A549 (cell line): ENCODE data around the gene FAH. TPM values are rescaled to one million over a fixed set of nuclear protein-coding genes. Genes with fewer than 3 reads are reported as not detected.

Experiments used
- ATAC-seq, 2 experiments: fragments of 200-7000 bp in 1 of 2; fragments of >200 bp in 1 of 2; cut with Nextera tagmentation in 1 of 2; cut with Tn5 transposase in 1 of 2; 3 replicates each; pipeline versions ENCODE4 v1.8.0 to v1.9.1; 2018 to 2020; ENCODE audit warnings: mild to moderate bottlenecking in 1 of 2, moderate library complexity in 1 of 2
- CTCF ChIA-PET: fragments of 300-600 bp; sonication (Branson Sonifier 250); formaldehyde crosslinking; extraction: SDS; loops from one replicate; lab custom pipeline; 2021; ENCODE audit warnings: antibody characterized with exemption, inconsistent platforms; lab: Yijun Ruan, JAX
- POLR2A ChIA-PET: fragments of 350-600 bp; formaldehyde crosslinking; extraction: SDS; loops from one replicate; lab custom pipeline; 2021; ENCODE audit warnings: antibody characterized with exemption, inconsistent platforms; lab: Yijun Ruan, JAX
- DNase-seq, 2 experiments: peaks; one replicate each; pipeline versions ENCODE4 v3.0.0 to v3.0.0-alpha.2; 2011 to 2016; ENCODE audit warnings: low read depth in 1 of 2, low spot score in 1 of 2
- FAIRE-seq: peaks from 2 replicates; lab custom pipeline; 2011; peaks lifted over from hg19 to GRCh38; lab: Jason Lieb, UNC
- H3K27ac ChIP-seq, 2 experiments: fragments of >200 bp; sonication (Bioruptor Twin); formaldehyde crosslinking; 3 replicates each; pipeline ENCODE4 v1.5.1; 2016 to 2017
- H3K4me1 ChIP-seq: fragments of >200 bp; sonication (Bioruptor Twin); formaldehyde crosslinking; 3 replicates; pipeline ENCODE4 v1.6.1; 2016
- H3K4me2 ChIP-seq: fragments of >200 bp; sonication (Bioruptor Twin); formaldehyde crosslinking; 3 replicates; pipeline ENCODE4 v1.6.1; 2016
- H3K4me3 ChIP-seq: fragments of >200 bp; sonication (Bioruptor Twin); formaldehyde crosslinking; 3 replicates; pipeline ENCODE4 v1.5.1; 2016
- H3K9me3 ChIP-seq: fragments of >200 bp; sonication (Bioruptor Twin); formaldehyde crosslinking; 3 replicates; pipeline ENCODE4 v1.6.1; 2016
- BHLHE40 ChIP-seq: IDR thresholded peaks from 2 replicates; pipeline ENCODE4 v1.6.1; 2012; ENCODE audit warnings: low read depth, low read length, inconsistent platforms
- CBX2 ChIP-seq: fragments of 200-600 bp; sonication (generic); IDR thresholded peaks from 2 replicates; pipeline ENCODE4 v1.6.1; 2016; ENCODE audit warnings: low read depth, mild to moderate bottlenecking, borderline replicate concordance
- EHF ChIP-seq: fragments of 250-450 bp; sonication (Bioruptor Pico); IDR thresholded peaks from 2 replicates; pipeline ENCODE4 v1.5.0; 2020; ENCODE audit warnings: mild to moderate bottlenecking
- FOSL2 ChIP-seq, 2 experiments: fragments of 450-650 bp in 1 of 2; fragments of >200 bp in 1 of 2; sonication (Bioruptor Twin) in 1 of 2; formaldehyde crosslinking; IDR thresholded peaks; 2 replicates each; pipeline versions ENCODE4 v1.5.0 to v1.6.1; 2016 to 2020; ENCODE audit warnings: mild to moderate bottlenecking in 1 of 2, moderate library complexity in 1 of 2
- FOXS1 ChIP-seq: fragments of 250-450 bp; sonication (Bioruptor Pico); IDR thresholded peaks from 2 replicates; pipeline ENCODE4 v1.5.0; 2020; ENCODE audit warnings: mild to moderate bottlenecking, moderate library complexity
- HOXB5 ChIP-seq: fragments of 250-450 bp; sonication (Bioruptor Pico); IDR thresholded peaks from 2 replicates; pipeline ENCODE4 v1.5.0; 2020; ENCODE audit warnings: mild to moderate bottlenecking, moderate library complexity
- MAFK ChIP-seq: fragments of 450-650 bp; IDR thresholded peaks from 2 replicates; pipeline ENCODE4 v1.6.1; 2014; ENCODE audit not compliant: partially characterized antibody
- MYC ChIP-seq: IDR thresholded peaks from 2 replicates; pipeline ENCODE4 v1.6.1; 2012; ENCODE audit warnings: mild to moderate bottlenecking, inconsistent platforms, low read length, improper control_type of control experiment, borderline replicate concordance
- NFE2L2 ChIP-seq: fragments of 150-350 bp; conservative IDR thresholded peaks from 2 replicates; pipeline ENCODE4 v1.6.1; 2014; ENCODE audit warnings: low read length
- NPAS2 ChIP-seq: fragments of 250-450 bp; sonication (Bioruptor Pico); IDR thresholded peaks from 2 replicates; pipeline ENCODE4 v1.8.0; 2022; ENCODE audit warnings: mild to moderate bottlenecking, moderate library complexity, borderline replicate concordance
- NR3C1 ChIP-seq: fragments of >200 bp; sonication (Bioruptor Twin); formaldehyde crosslinking; IDR thresholded peaks from 3 replicates; pipeline ENCODE4 v1.6.1; 2017
- REST ChIP-seq: fragments of 200-600 bp; sonication (generic); IDR thresholded peaks from 2 replicates; pipeline ENCODE4 v1.6.1; 2016; ENCODE audit warnings: antibody characterized with exemption, mild to moderate bottlenecking, moderate library complexity
- ZSCAN20 ChIP-seq: fragments of 250-450 bp; sonication (Bioruptor Pico); IDR thresholded peaks from 2 replicates; pipeline ENCODE4 v1.8.0; 2022; ENCODE audit warnings: mild to moderate bottlenecking, moderate library complexity
- WGBS: methylation state at CpG from one replicate; pipeline ENCODE4 v1.1.6; 2017; ENCODE audit errors: missing lambda C conversion rate; 5-methylcytosine and 5-hydroxymethylcytosine counted together
- polyA plus RNA-seq, 4 experiments: library from polyadenylated mRNA; depleted of rRNA in 3 of 4; stranded (reverse); fragments of >200 nt; fragmentation: RNase III in 1 of 4; extraction: RNeasy Plus Mini Kit Qiagen cat#74134 plus additional on column Dnase treatment in 1 of 4; gene quantifications; 2 replicates in 3 of 4; 3 replicates in 1 of 4; pipeline ENCODE4 v1.2.3, GENCODE V29; 2011 to 2017
- TF ChIP-seq, protein P1 (sequence below): fragments of 250-450 bp; sonication (Bioruptor Pico); IDR thresholded peaks from 2 replicates; pipeline ENCODE4 v1.5.0; 2021; ENCODE audit warnings: mild to moderate bottlenecking, moderate library complexity, borderline replicate concordance
- TF ChIP-seq, protein P2 (sequence below): fragments of >200 bp; sonication (Bioruptor Twin); formaldehyde crosslinking; IDR thresholded peaks from 3 replicates; pipeline ENCODE4 v1.6.1; 2016

Gene FAH
- polyA plus RNA-seq, 2 of the 4 experiments (the other 2 are of a cell fraction), result 27.3 to 31.9 TPM

GRCh38 chr15:80228959-80229610 is 76.3 kb downstream of the FAH start:
- DNase-seq (peak in 1 of 2 experiments; percentile 30), FAIRE-seq (no peak), ATAC-seq (peak; percentile 69 to 71; a peak in 5 of 6 replicates)
- Histone ChIP-seq H3K4me3 (no peak overlapping the region), H3K4me2 (no peak overlapping the region), H3K27ac (no peak overlapping the region), H3K4me1 (no peaks in the 10 kb centered on the region), H3K9me3 (no peaks in the 10 kb centered on the region)
- 46% methylated on average over 7 of the region's 7 CpGs for WGBS
- ChIA-PET CTCF (no interaction called here), POLR2A (no interaction called here)
- TF ChIP-seq MAFK (peak; percentile 68), FOSL2 (IDR thresholded peaks at IDR 0.05) (no peak), FOSL2 (CRISPR knock-in tag; IDR thresholded peaks at IDR 0.05) (no peak)

DNA sequence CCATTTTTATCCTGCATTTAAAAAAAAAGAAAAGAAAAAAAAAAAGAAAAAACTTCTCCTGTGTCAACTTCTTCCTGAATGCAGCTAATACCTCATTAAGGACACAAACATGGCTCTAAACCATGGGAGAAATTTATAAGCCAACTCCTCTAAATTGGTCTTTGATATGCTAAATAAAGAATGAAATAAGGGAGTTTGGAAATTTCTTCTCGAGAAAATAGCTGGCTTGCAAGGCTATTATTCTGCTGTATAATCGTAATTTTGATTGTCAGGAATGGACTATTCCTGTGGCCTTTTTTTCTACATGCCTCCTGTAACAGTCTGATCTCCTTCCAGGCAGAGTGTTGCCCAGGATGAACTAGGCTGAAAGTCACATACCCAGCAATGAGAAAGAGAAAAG is 78.6 kb downstream of the FAH start:
- POLR2A ChIA-PET, result interaction anchor here (1.1 kb wide), 1 partner anchor 9 kb away, joined by 3 read pairs; no protein-coding TSS in a partner anchor
- DNase-seq, result no peak
- ATAC-seq, result no peak
- no peak for FAIRE-seq
- Histone ChIP-seq H3K27ac (no peak overlapping the region), H3K4me1 (no peaks in the 10 kb centered on the region), H3K4me3 (no peak overlapping the region), H3K9me3 (no peaks in the 10 kb centered on the region), H3K4me2 (no peak overlapping the region)
- 4% methylated on average over 2 of the region's 2 CpGs for WGBS
- CTCF ChIA-PET, result interaction anchor here (0.7 kb wide), 1 partner anchor 784 kb away, joined by 3 read pairs; no protein-coding TSS in a partner anchor
- TF ChIP-seq NR3C1 (no peak), FOXS1 (CRISPR knock-in tag) (no peak), BHLHE40 (no peak), NFE2L2 (no peak), EHF (no peak)

GRCh38 chr15:80233581-80233980 is 80.8 kb downstream of the FAH start:
- POLR2A ChIA-PET, result no interaction called here
- Histone ChIP-seq H3K4me3 (no peak overlapping the region), H3K9me3 (no peaks in the 10 kb centered on the region), H3K4me2 (no peak overlapping the region), H3K4me1 (no peaks in the 10 kb centered on the region), H3K27ac (no peak overlapping the region)
- CTCF ChIA-PET, result interaction anchor here (0.6 to 1.2 kb wide), 3 partner anchors 12 to 180 kb away, joined by 3 to 4 read pairs (median 3); no protein-coding TSS in a partner anchor
- ATAC-seq, result no peak
- 52% methylated on average over 9 of the region's 9 CpGs for WGBS
- no peak for DNase-seq
- TF ChIP-seq NPAS2 (CRISPR knock-in tag), result no peak
- TF ChIP-seq ZSCAN20 (CRISPR knock-in tag), result no peak
- no peak for TF ChIP-seq HOXB5
- no peak for TF ChIP-seq CBX2
- TF ChIP-seq, protein P1, sequence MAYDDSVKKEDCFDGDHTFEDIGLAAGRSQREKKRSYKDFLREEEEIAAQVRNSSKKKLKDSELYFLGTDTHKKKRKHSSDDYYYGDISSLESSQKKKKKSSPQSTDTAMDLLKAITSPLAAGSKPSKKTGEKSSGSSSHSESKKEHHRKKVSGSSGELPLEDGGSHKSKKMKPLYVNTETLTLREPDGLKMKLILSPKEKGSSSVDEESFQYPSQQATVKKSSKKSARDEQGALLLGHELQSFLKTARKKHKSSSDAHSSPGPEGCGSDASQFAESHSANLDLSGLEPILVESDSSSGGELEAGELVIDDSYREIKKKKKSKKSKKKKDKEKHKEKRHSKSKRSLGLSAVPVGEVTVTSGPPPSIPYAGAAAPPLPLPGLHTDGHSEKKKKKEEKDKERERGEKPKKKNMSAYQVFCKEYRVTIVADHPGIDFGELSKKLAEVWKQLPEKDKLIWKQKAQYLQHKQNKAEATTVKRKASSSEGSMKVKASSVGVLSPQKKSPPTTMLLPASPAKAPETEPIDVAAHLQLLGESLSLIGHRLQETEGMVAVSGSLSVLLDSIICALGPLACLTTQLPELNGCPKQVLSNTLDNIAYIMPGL, result no peak
- TF ChIP-seq MYC, result no peak
- TF ChIP-seq, protein P2, sequence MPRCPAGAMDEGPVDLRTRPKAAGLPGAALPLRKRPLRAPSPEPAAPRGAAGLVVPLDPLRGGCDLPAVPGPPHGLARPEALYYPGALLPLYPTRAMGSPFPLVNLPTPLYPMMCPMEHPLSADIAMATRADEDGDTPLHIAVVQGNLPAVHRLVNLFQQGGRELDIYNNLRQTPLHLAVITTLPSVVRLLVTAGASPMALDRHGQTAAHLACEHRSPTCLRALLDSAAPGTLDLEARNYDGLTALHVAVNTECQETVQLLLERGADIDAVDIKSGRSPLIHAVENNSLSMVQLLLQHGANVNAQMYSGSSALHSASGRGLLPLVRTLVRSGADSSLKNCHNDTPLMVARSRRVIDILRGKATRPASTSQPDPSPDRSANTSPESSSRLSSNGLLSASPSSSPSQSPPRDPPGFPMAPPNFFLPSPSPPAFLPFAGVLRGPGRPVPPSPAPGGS, result no peak
- TF ChIP-seq REST, result no peak
- no peak for TF ChIP-seq MAFK
- no peak for FAIRE-seq
